ENCODE results near the gene PAK2. TPM values are rescaled to one million over a fixed set of nuclear protein-coding genes. Genes with fewer than 3 reads are reported as not detected.

Gene PAK2
- total and polyA plus RNA-seq, 2 of the 4 experiments (the other 2 are of a cell fraction): 31.8 to 36.0 TPM

DNA sequence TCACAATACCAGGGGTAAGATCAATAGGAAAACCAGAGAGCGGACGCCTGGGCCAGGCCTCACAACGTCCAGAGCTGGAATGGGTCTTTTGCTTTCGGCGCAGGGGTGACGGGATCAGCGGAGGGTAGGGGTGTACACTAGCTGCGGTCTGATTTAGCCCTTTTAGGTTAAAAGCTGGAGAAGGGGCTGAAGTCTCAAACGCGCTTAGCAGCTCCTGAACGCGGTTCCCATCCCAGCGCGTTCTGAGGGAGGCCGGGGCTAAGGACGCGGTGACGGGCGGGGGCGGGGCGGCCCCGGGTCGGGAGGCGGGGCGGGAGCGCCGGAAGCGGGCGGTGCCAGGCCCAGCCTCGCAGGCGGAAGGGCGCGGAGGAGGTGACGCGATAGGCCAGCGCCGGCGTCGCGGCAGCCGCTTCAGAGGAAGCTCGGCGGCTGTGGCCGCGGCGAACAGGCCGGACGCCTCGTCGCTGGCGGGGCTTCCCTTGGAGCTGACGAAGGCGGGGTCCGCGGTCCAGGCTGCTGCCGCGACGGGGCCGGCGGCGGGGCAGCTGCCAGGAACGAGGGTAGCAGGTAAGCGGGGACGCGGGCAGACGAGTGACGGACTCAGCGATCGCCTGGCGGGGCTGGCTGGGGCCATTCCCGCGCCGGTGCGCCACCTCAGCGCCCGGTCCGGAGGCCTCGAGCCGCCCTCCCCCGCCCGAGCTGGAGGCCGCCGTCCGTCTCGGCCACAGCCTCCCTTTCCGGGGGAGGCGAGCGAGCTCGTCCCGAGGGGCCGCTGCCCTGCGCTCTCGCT is 128.0 kb downstream of the PAK2 start, which contains the start of gene SENP5:
TSS of gene SENP5 (plus strand) at position 414 of the 790 bp plus-strand sequence. CDS start 17,262 bp downstream, outside the sequence.
- Histone ChIP-seq H3K9ac (ENCODE audit: low read depth, low read length) (peak within 1 kb of the TSS; percentile 95), H3K56ac (ENCODE audit: extremely low read depth, insufficient read depth, low read length) (peak within 1 kb of the TSS; percentile 83), H2BK120ac (ENCODE audit: low read depth, low read length) (no peak within 1 kb of the TSS), H3K27me3 (ENCODE audit: control insufficient read depth, insufficient read depth, low read length) (no peaks in the 10 kb centered on the region), H4K8ac (ENCODE audit: low read depth in 2 of 2, low read length in 2 of 2) (peak within 1 kb of the TSS; percentile 99 to 100), H4K91ac (ENCODE audit: insufficient read depth, low read depth, low read length) (peak within 1 kb of the TSS; percentile 77), H3K4me3 (ENCODE audit: insufficient read depth, low read depth, low read length) (peak within 1 kb of the TSS; percentile 92), H2AK5ac (ENCODE audit: low read depth, low read length) (peak within 1 kb of the TSS; percentile 78), H3K4me2 (ENCODE audit: low read depth, low read length) (peak within 1 kb of the TSS; percentile 96), H3K36me3 (ENCODE audit: control insufficient read depth, insufficient read depth, low read length) (no peaks in the 10 kb centered on the region), H2BK5ac (ENCODE audit: low read depth, low read length, poor library complexity, severe bottlenecking) (peak within 1 kb of the TSS; percentile 85), H3K27ac (ENCODE audit: insufficient read depth, low read length) (peak within 1 kb of the TSS; percentile 96), H3K18ac (ENCODE audit: low read depth, low read length) (peak within 1 kb of the TSS; percentile 70), H2BK15ac (ENCODE audit: low read depth, low read length) (no peak within 1 kb of the TSS), H2BK20ac (ENCODE audit: low read depth, low read length) (no peak within 1 kb of the TSS), H2AK9ac (replicated peaks; ENCODE audit: low read depth, low read length, poor library complexity) (peak within 1 kb of the TSS; percentile 91), H3K4ac (ENCODE audit: low read depth, low read length) (peak within 1 kb of the TSS; percentile 88), H4K20me1 (ENCODE audit: insufficient read depth, low read length) (peaks cover 41% of the 10 kb centered on the region), H3K9me3 (ENCODE audit: control insufficient read depth, insufficient read depth, low read length) (no peaks in the 10 kb centered on the region), H3K4me1 (ENCODE audit: control insufficient read depth, insufficient read depth, low read length) (peaks cover 4% of the 10 kb centered on the region), H3K9me1 (ENCODE audit: insufficient read depth, low read length) (0 out of 2 replicates have a peak, but pooled peaks cover 3% of the 10 kb centered on the region), H3K14ac (replicated peaks; ENCODE audit: low read depth, low read length) (peak within 1 kb of the TSS; percentile 96), H2AFZ (replicated peaks; ENCODE audit: low read length, poor library complexity) (peak within 1 kb of the TSS; percentile 99), H4K5ac (ENCODE audit: low read depth, low read length) (peak within 1 kb of the TSS; percentile 91), H3K23ac (ENCODE audit: low read depth, low read length) (peak within 1 kb of the TSS; percentile 88), H3K79me1 (ENCODE audit: low read depth in 1 of 2, low read length in 2 of 2) (peaks cover 6 to 30% of the 10 kb centered on the region in 2 experiments; a peak in 3 of 4 replicates)
- DNase-seq (peak; percentile 86), ATAC-seq (ENCODE audit: low read depth) (peak; percentile 96)
- in situ Hi-C loops (cut with MboI; ENCODE audit: low sequenced_read_pairs) (no loop called here), intact Hi-C loops (cut with micrococcal nuclease) (loop anchor here (1.0 to 5.0 kb wide), 2 partner anchors 8 to 75 kb away; partner anchors contain the start of gene NCBP2), dilution Hi-C loops (cut with HindIII; ENCODE audit: low sequenced_read_pairs, unreplicated experiment) (no loop called here)
- TF ChIP-seq POLR2A (IDR thresholded peaks at IDR 0.05; ENCODE audit: low read depth, low read length): peak; percentile 97
- TF ChIP-seq MXI1 (IDR thresholded peaks at IDR 0.05; ENCODE audit: borderline replicate concordance, low read depth, low read length): 0 out of 2 replicates have a peak, but pooled peaks have one; percentile 10
- TF ChIP-seq SMC3 (IDR thresholded peaks at IDR 0.05; ENCODE audit: low read depth, low read length): no peak
- ChIA-PET CTCF (no interaction called here), POLR2A (ENCODE audit: unreplicated experiment) (no interaction called here)
- WGBS, 2 experiments (ENCODE audit: extremely low coverage in 2 of 2, insufficient read length in 1 of 2): 0% methylated on average over 28 of the region's 93 CpGs; no CpG with 5 or more reads in 1 of the 2 experiments
- BruUV-seq (replicated peaks): no TSS peak
